A549 treated with dexamethasone at 1 μM for 4 hours (cell line): ENCODE data around the gene DPM1. TPM values are rescaled to one million over a fixed set of nuclear protein-coding genes. Genes with fewer than 3 reads are reported as not detected.

Experiments used
- total RNA-seq: library from RNA; stranded (reverse); fragments of 200-300 nt; extraction: Qiagen RNA extraction; gene quantifications from 5 replicates; pipeline ENCODE4 v1.2.3, GENCODE V29; 2022

Gene DPM1
- 70.4 to 97.3 TPM (median 73.6 TPM) in 5 replicates for total RNA-seq

GRCh38 chr20:50957798-50958614 lies at the start of gene DPM1:
Gene DPM1 (minus strand): TSS chr20:50958532. CDS start chr20:50958523, 9 bp downstream.

DNA sequence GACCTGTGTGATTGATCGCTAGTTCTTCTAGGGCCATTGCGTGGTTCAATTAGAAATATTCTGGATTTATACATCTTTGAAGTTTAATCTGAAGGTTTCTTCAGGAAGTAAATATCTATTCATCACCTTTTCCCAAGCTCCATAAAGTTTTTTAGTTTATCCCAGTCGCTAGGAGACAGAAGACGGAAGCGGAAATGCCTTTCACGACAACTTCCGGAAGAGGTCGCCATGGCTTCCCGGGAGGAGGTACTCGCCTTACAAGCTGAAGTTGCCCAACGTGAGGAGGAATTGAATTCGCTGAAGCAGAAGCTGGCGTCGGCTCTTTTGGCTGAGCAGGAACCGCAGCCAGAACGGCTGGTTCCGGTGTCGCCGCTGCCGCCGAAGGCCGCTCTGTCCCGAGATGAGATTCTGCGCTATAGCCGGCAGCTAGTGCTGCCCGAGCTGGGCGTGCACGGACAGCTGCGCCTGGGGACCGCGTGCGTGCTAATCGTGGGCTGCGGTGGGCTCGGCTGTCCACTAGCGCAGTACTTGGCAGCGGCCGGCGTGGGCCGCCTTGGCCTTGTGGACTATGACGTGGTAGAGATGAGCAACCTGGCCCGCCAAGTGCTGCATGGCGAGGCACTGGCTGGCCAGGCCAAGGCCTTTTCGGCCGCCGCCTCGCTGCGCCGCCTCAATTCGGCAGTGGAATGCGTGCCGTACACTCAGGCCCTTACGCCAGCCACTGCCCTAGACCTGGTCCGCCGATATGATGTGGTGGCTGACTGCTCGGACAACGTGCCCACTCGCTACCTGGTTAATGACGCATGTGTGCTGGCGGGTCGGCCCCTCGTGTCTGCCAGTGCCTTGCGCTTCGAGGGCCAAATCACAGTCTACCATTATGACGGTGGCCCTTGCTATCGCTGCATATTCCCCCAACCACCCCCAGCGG lies 547 bp upstream of the DPM1 start, which contains the start of gene MOCS3:
MOCS3 (plus strand) TSS at position 204 of the 928 bp plus-strand sequence; CDS start at position 229, 25 bp downstream.

DNA sequence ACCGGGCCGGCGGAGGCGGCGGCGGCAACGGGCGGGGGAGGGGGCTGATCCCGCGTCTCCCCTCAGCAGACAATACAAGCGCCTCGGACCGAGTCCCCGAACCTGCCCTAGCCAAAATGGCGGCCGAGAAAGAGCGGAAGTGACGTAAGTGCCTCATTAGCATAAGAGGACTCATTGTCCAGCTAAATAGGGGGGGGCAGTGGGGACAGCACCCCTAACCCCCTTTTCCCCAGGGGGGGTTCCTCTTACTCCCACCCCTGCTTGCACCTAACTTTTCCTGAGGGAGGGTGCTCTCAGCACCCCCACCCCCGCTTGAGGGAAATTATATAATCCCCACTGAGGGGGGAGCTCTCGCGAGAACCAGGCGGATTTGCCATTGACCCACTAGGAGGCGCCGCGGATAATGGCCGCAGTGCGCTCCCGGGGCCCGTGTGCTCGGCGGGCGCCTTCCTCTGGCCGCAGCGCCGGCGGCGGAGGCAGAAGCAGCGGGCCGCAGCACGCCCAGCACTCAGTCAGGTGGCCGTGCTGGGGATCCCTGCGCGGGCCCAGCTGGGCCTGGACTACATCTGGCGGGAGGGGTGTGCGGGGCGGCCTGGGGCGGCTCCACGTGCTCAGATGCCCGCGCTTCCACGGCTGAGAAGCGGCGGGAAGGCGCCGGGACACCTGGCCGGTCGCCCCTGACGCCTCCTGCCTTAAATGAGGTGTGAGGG lies 26.9 kb downstream of the DPM1 start, which contains the start of gene ADNP:
ADNP (minus strand) TSS at position 132 of the 710 bp plus-strand sequence. CDS start 27,441 bp downstream, outside the sequence.

Other genes with a start within 250 kb of the DPM1 start
- gene PARD6B, start 227.0 kb downstream of the DPM1 start, total RNA-seq = 3.7 to 5.1 TPM (median 4.5 TPM) in 5 replicates
- 26.9 to 30.2 TPM (median 27.1 TPM) in 5 replicates for gene BCAS4, start 163.5 kb downstream of the DPM1 start, total RNA-seq
- 45.3 to 51.6 TPM (median 48.2 TPM) in 5 replicates for gene ADNP, start 27.1 kb downstream of the DPM1 start, total RNA-seq
- gene MOCS3, start 286 bp upstream of the DPM1 start, total RNA-seq = 5.9 to 6.5 TPM (median 6.4 TPM) in 5 replicates
- gene KCNG1, start 64.6 kb upstream of the DPM1 start, total RNA-seq = 28.9 to 52.5 TPM (median 34.4 TPM) in 5 replicates